H4 (cell line): ENCODE measurements around the gene B4GALNT4. TPM values are rescaled to one million over a fixed set of nuclear protein-coding genes. Genes with fewer than 3 reads are reported as not detected.
"Not testable (repeated sequence)": the region's sequence is repeated elsewhere in the genome, so short reads cannot be mapped to it uniquely, and the experiment has no call there.

Source experiments
- DNase-seq: peaks from one replicate; pipeline ENCODE4 v3.0.0-alpha.2; 2015; ENCODE audit warnings: low spot score
- total RNA-seq: library from RNA; depleted of rRNA; stranded (reverse); fragments of >200 nt; shearing (Covaris generic); gene quantifications from 2 replicates; pipeline ENCODE4 v1.2.3, GENCODE V29; 2014

The B4GALNT4 gene
- total RNA-seq, 1 experiment from 2014 or later = 6.5 TPM

GRCh38 chr11:357582-357981 lies 11.7 kb upstream of the B4GALNT4 start:
- no peak for DNase-seq

GRCh38 chr11:358129-358800 lies 11.0 kb upstream of the B4GALNT4 start:
- no peak for DNase-seq

GRCh38 chr11:359181-359714 lies 10.1 kb upstream of the B4GALNT4 start:
- DNase-seq = no peak

- DNase-seq = no peak
These were observed 8.7 kb upstream of the B4GALNT4 start for GRCh38 chr11:360326-361280.

GRCh38 chr11:362642-363442 lies 6.5 kb upstream of the B4GALNT4 start:
- DNase-seq = no peak

GRCh38 chr11:363443-363805 lies 5.9 kb upstream of the B4GALNT4 start:
- DNase-seq = not testable (repeated sequence)

GRCh38 chr11:363948-364761 lies 5.1 kb upstream of the B4GALNT4 start:
- DNase-seq = peak; percentile 90

GRCh38 chr11:364991-365725 lies 4.1 kb upstream of the B4GALNT4 start:
- no peak for DNase-seq

GRCh38 chr11:365831-366230 lies 3.5 kb upstream of the B4GALNT4 start:
- DNase-seq = no peak

GRCh38 chr11:367956-368413 lies 1.3 kb upstream of the B4GALNT4 start:
- DNase-seq = no peak

GRCh38 chr11:368414-369335 lies 624 bp upstream of the B4GALNT4 start:
- no peak for DNase-seq

- no peak for DNase-seq
These were observed 1.0 kb downstream of the B4GALNT4 start for GRCh38 chr11:370070-370941.

GRCh38 chr11:371051-371450 lies 1.8 kb downstream of the B4GALNT4 start:
- DNase-seq = no peak

GRCh38 chr11:371716-372590 lies 2.7 kb downstream of the B4GALNT4 start:
- DNase-seq = no peak

- no peak for DNase-seq
These were observed 3.8 kb downstream of the B4GALNT4 start for GRCh38 chr11:372809-373715.
